ENCODE data around the gene GABRA5. TPM values are rescaled to one million over a fixed set of nuclear protein-coding genes. Genes with fewer than 3 reads are reported as not detected.

GABRA5 gene
- total and polyA plus RNA-seq, 2 of the 4 experiments (the other 2 are of a cell fraction) = 4.0 to 7.3 TPM

DNA sequence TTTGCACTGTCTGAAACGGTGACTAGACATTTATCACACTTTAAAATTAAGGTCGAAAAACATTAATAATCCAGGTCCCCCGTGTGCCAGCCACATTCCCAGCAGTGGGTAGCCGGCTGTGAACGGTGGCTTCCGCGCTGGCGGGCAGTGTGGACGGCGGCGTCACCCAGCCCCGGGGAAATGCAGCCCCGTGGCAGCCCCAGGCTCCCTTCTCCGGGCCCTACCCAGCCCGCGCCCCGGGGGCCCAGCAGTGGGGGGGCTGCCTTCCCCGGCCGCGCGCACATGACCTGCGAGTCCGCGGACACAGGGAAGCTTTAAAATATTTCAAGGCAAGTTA, 25.3 kb downstream of the GABRA5 start:
- BruUV-seq (replicated peaks) = no TSS peak
- Histone ChIP-seq H3K18ac (ENCODE audit: low read depth, low read length) (no peak overlapping the region), H3K23ac (ENCODE audit: low read depth, low read length) (no peak overlapping the region), H3K9me3 (ENCODE audit: control insufficient read depth, insufficient read depth, low read length) (0 out of 2 replicates have a peak, but pooled peaks cover 3% of the 10 kb centered on the region), H3K4me2 (ENCODE audit: low read depth, low read length) (no peak overlapping the region), H4K91ac (ENCODE audit: insufficient read depth, low read depth, low read length) (no peak overlapping the region), H3K9me1 (ENCODE audit: insufficient read depth, low read length) (no peaks in the 10 kb centered on the region), H4K5ac (ENCODE audit: low read depth, low read length) (no peak overlapping the region), H2BK20ac (ENCODE audit: low read depth, low read length) (no peak overlapping the region), H2AFZ (replicated peaks; ENCODE audit: low read length, poor library complexity) (no peak overlapping the region), H3K4me3 (ENCODE audit: insufficient read depth, low read depth, low read length) (no peak overlapping the region), H4K20me1 (ENCODE audit: insufficient read depth, low read length) (no peaks in the 10 kb centered on the region), H4K8ac (ENCODE audit: low read depth in 2 of 2, low read length in 2 of 2) (no peak overlapping the region), H3K79me1 (ENCODE audit: low read depth in 1 of 2, low read length in 2 of 2) (no peaks in the 10 kb centered on the region), H3K9ac (ENCODE audit: low read depth, low read length) (no peak overlapping the region), H3K27me3 (ENCODE audit: control insufficient read depth, insufficient read depth, low read length) (no peaks in the 10 kb centered on the region), H2AK5ac (ENCODE audit: low read depth, low read length) (no peak overlapping the region), H3K56ac (ENCODE audit: extremely low read depth, insufficient read depth, low read length) (no peak overlapping the region), H3K27ac (ENCODE audit: insufficient read depth, low read length) (no peak overlapping the region), H3K4ac (ENCODE audit: low read depth, low read length) (no peak overlapping the region), H2AK9ac (replicated peaks; ENCODE audit: low read depth, low read length, poor library complexity) (no peak overlapping the region), H2BK5ac (ENCODE audit: low read depth, low read length, poor library complexity, severe bottlenecking) (no peak overlapping the region), H3K14ac (replicated peaks; ENCODE audit: low read depth, low read length) (no peak overlapping the region), H3K36me3 (ENCODE audit: control insufficient read depth, insufficient read depth, low read length) (no peaks in the 10 kb centered on the region), H2BK15ac (ENCODE audit: low read depth, low read length) (no peak overlapping the region), H2BK120ac (ENCODE audit: low read depth, low read length) (no peak overlapping the region), H3K4me1 (ENCODE audit: control insufficient read depth, insufficient read depth, low read length) (no peaks in the 10 kb centered on the region)
- ATAC-seq (ENCODE audit: low read depth) (no peak), DNase-seq (no peak)
- ChIA-PET CTCF (no interaction called here), POLR2A (ENCODE audit: unreplicated experiment) (interaction anchor here (0.6 kb wide), 1 partner anchor 223 kb away, joined by 3 read pairs; no protein-coding TSS in a partner anchor)
- in situ Hi-C loops (cut with MboI; ENCODE audit: low sequenced_read_pairs) = loop anchor here (25.0 kb wide), 1 partner anchor 1220 kb away; no protein-coding TSS in a partner anchor
- intact Hi-C loops (cut with micrococcal nuclease) = no loop called here
- dilution Hi-C loops (cut with HindIII; ENCODE audit: low sequenced_read_pairs, unreplicated experiment) = no loop called here
- TF ChIP-seq SMC3 (IDR thresholded peaks at IDR 0.05; ENCODE audit: low read depth, low read length) = no peak
- TF ChIP-seq MAFK (IDR thresholded peaks at IDR 0.05; ENCODE audit: low read depth, low read length) = no peak
- TF ChIP-seq POLR2A (IDR thresholded peaks at IDR 0.05; ENCODE audit: low read depth, low read length) = no peak
- no peak for TF ChIP-seq RFX5 (IDR thresholded peaks at IDR 0.05; ENCODE audit: low read depth, low read length)
- no peak for TF ChIP-seq BHLHE40 (IDR thresholded peaks at IDR 0.05; ENCODE audit: low read depth, low read length)
- no peak for TF ChIP-seq CEBPB (IDR thresholded peaks at IDR 0.05; ENCODE audit: low read depth, low read length)
- no peak for TF ChIP-seq CHD1 (IDR thresholded peaks at IDR 0.05; ENCODE audit: low read depth, low read length)
- no peak for TF ChIP-seq MAZ (IDR thresholded peaks at IDR 0.05; ENCODE audit: borderline replicate concordance, low read depth, low read length)
- TF ChIP-seq MXI1 (IDR thresholded peaks at IDR 0.05; ENCODE audit: borderline replicate concordance, low read depth, low read length) = no peak
- TF ChIP-seq RCOR1 (IDR thresholded peaks at IDR 0.05; ENCODE audit: insufficient replicate concordance, low read length) = no peak
- TF ChIP-seq RAD21 (IDR thresholded peaks at IDR 0.05; ENCODE audit: low read length) = no peak
- TF ChIP-seq, protein P1, sequence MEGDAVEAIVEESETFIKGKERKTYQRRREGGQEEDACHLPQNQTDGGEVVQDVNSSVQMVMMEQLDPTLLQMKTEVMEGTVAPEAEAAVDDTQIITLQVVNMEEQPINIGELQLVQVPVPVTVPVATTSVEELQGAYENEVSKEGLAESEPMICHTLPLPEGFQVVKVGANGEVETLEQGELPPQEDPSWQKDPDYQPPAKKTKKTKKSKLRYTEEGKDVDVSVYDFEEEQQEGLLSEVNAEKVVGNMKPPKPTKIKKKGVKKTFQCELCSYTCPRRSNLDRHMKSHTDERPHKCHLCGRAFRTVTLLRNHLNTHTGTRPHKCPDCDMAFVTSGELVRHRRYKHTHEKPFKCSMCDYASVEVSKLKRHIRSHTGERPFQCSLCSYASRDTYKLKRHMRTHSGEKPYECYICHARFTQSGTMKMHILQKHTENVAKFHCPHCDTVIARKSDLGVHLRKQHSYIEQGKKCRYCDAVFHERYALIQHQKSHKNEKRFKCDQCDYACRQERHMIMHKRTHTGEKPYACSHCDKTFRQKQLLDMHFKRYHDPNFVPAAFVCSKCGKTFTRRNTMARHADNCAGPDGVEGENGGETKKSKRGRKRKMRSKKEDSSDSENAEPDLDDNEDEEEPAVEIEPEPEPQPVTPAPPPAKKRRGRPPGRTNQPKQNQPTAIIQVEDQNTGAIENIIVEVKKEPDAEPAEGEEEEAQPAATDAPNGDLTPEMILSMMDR (conservative IDR thresholded peaks at IDR 0.05; ENCODE audit: low read depth, low read length) = no peak
- TF ChIP-seq FOS (IDR thresholded peaks at IDR 0.05; ENCODE audit: low read depth, low read length) = no peak
- TF ChIP-seq ELK1 (IDR thresholded peaks at IDR 0.05; ENCODE audit: borderline replicate concordance, low read depth, low read length) = no peak
- TF ChIP-seq, protein P2, sequence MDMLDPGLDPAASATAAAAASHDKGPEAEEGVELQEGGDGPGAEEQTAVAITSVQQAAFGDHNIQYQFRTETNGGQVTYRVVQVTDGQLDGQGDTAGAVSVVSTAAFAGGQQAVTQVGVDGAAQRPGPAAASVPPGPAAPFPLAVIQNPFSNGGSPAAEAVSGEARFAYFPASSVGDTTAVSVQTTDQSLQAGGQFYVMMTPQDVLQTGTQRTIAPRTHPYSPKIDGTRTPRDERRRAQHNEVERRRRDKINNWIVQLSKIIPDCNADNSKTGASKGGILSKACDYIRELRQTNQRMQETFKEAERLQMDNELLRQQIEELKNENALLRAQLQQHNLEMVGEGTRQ (IDR thresholded peaks at IDR 0.05; ENCODE audit: low read depth, low read length) = no peak
- TF ChIP-seq NFE2L2 (IDR thresholded peaks at IDR 0.05; ENCODE audit: low read depth, low read length) = no peak
- WGBS, 2 experiments (ENCODE audit: extremely low coverage in 2 of 2, insufficient read length in 1 of 2) = 26% methylated on average over 7 of the region's 24 CpGs; no CpG with 5 or more reads in 1 of the 2 experiments

Measured in IMR-90 (cell line).